Activated B cell treated with CpG ODN at 0.5 μM for 24 hours (primary cell): ENCODE data around the gene CACNA2D3. TPM values are rescaled to one million over a fixed set of nuclear protein-coding genes. Genes with fewer than 3 reads are reported as not detected.

Experiments used
- ATAC-seq: fragments of 200-7000 bp; cut with Tn5 transposase; one replicate; pipeline ENCODE4 v1.10.0; 2021; ENCODE audit warnings: low read depth, mild to moderate bottlenecking, moderate library complexity
- CTCF ChIA-PET: fragments of 350-600 bp; sonication (Branson Sonifier 250); formaldehyde crosslinking; loops from one replicate; lab custom pipeline; 2021; ENCODE audit warnings: antibody characterized with exemption; lab: Charles Lee
- POLR2A ChIA-PET: fragments of 350-600 bp; sonication (Branson Sonifier 250); formaldehyde crosslinking; loops from one replicate; lab custom pipeline; 2021; ENCODE audit warnings: antibody characterized with exemption; lab: Charles Lee
- DNase-seq: peaks from one replicate; pipeline ENCODE4 v3.0.0; 2022
- H3K27ac Mint-ChIP-seq: one replicate; pipeline ENCODE4 v1.8.0; 2020; ENCODE audit warnings: mixed read lengths
- H3K27me3 Mint-ChIP-seq: one replicate; pipeline ENCODE4 v1.8.0; 2021; ENCODE audit warnings: mixed read lengths
- H3K36me3 Mint-ChIP-seq: one replicate; pipeline ENCODE4 v1.8.0; 2021; ENCODE audit warnings: low read depth, mixed read lengths
- H3K4me1 Mint-ChIP-seq: one replicate; pipeline ENCODE4 v1.8.0; 2021; ENCODE audit warnings: mixed read lengths
- H3K4me3 Mint-ChIP-seq: one replicate; pipeline ENCODE4 v1.8.0; 2020; ENCODE audit warnings: mild to moderate bottlenecking, mixed read lengths
- H3K9me3 Mint-ChIP-seq: one replicate; pipeline ENCODE4 v1.8.0; 2020; ENCODE audit warnings: mixed read lengths
- CTCF ChIP-seq: fragments of 200-600 bp; IDR thresholded peaks from one replicate; pipeline ENCODE4 v1.8.0; 2022; ENCODE audit warnings: antibody characterized with exemption, mild to moderate bottlenecking
- intact Hi-C: fragments of 100-400 bp; cut with micrococcal nuclease; formaldehyde crosslinking; loops from one replicate; pipeline ENCODE4 v1.15.1; 2024
- total RNA-seq: library from RNA; stranded (reverse); gene quantifications from 2 replicates; pipeline ENCODE4 v1.2.3, GENCODE V29; 2022

The CACNA2D3 gene
- total RNA-seq, 1 donor from 2014 or later: not detected

GRCh38 chr3:54888162-54888561 is 765.8 kb downstream of the CACNA2D3 start:
- POLR2A ChIA-PET: no interaction called here
- ATAC-seq (no peak), DNase-seq (no peak)
- Mint-ChIP-seq H3K4me3 (no peak overlapping the region), H3K4me1 (no peaks in the 10 kb centered on the region), H3K36me3 (no peaks in the 10 kb centered on the region), H3K9me3 (no peaks in the 10 kb centered on the region), H3K27me3 (no peaks in the 10 kb centered on the region), H3K27ac (no peak overlapping the region)
- TF ChIP-seq CTCF: no peak
- intact Hi-C loops: no loop called here
- CTCF ChIA-PET: no interaction called here

- H3K27ac Mint-ChIP-seq: no peak overlapping the region
- CTCF ChIA-PET: no interaction called here
- ATAC-seq (no peak), DNase-seq (no peak)
- H3K36me3 Mint-ChIP-seq: no peaks in the 10 kb centered on the region
- H3K9me3 Mint-ChIP-seq: no peaks in the 10 kb centered on the region
- H3K4me1 Mint-ChIP-seq: no peaks in the 10 kb centered on the region
- no peaks in the 10 kb centered on the region for H3K27me3 Mint-ChIP-seq
- no peak for TF ChIP-seq CTCF
- POLR2A ChIA-PET: no interaction called here
- H3K4me3 Mint-ChIP-seq: no peak overlapping the region
- intact Hi-C loops: no loop called here
These were observed 766.5 kb downstream of the CACNA2D3 start for GRCh38 chr3:54888873-54889272.

GRCh38 chr3:54889731-54890130 is 767.4 kb downstream of the CACNA2D3 start:
- POLR2A ChIA-PET: no interaction called here
- CTCF ChIA-PET: no interaction called here
- H3K27me3 Mint-ChIP-seq: no peaks in the 10 kb centered on the region
- no peaks in the 10 kb centered on the region for H3K36me3 Mint-ChIP-seq
- ATAC-seq: no peak
- no peaks in the 10 kb centered on the region for H3K9me3 Mint-ChIP-seq
- no peak for DNase-seq
- intact Hi-C loops: no loop called here
- no peak overlapping the region for H3K4me3 Mint-ChIP-seq
- H3K27ac Mint-ChIP-seq: no peak overlapping the region
- TF ChIP-seq CTCF: no peak
- no peaks in the 10 kb centered on the region for H3K4me1 Mint-ChIP-seq

GRCh38 chr3:54891540-54891897 is 769.2 kb downstream of the CACNA2D3 start:
- POLR2A ChIA-PET: no interaction called here
- CTCF ChIA-PET: no interaction called here
- Mint-ChIP-seq H3K4me1 (no peaks in the 10 kb centered on the region), H3K27me3 (no peaks in the 10 kb centered on the region), H3K27ac (no peak overlapping the region), H3K4me3 (no peak overlapping the region), H3K36me3 (no peaks in the 10 kb centered on the region), H3K9me3 (no peaks in the 10 kb centered on the region)
- ATAC-seq (no peak), DNase-seq (no peak)
- TF ChIP-seq CTCF: no peak
- intact Hi-C loops: no loop called here

GRCh38 chr3:54892168-54892567 is 769.8 kb downstream of the CACNA2D3 start:
- Mint-ChIP-seq H3K36me3 (no peaks in the 10 kb centered on the region), H3K9me3 (no peaks in the 10 kb centered on the region), H3K4me1 (no peaks in the 10 kb centered on the region), H3K4me3 (no peak overlapping the region), H3K27ac (no peak overlapping the region), H3K27me3 (no peaks in the 10 kb centered on the region)
- no peak for TF ChIP-seq CTCF
- POLR2A ChIA-PET: no interaction called here
- intact Hi-C loops: no loop called here
- no peak for DNase-seq
- CTCF ChIA-PET: no interaction called here
- ATAC-seq: no peak
